ENCODE data around the gene SHKBP1. TPM values are rescaled to one million over a fixed set of nuclear protein-coding genes. Genes with fewer than 3 reads are reported as not detected.

The SHKBP1 gene
- total and polyA plus RNA-seq, 2 of the 13 experiments (the other 11 are each of a cell fraction or from before 2014, with no cell fraction given) = 16.2 to 17.4 TPM

DNA sequence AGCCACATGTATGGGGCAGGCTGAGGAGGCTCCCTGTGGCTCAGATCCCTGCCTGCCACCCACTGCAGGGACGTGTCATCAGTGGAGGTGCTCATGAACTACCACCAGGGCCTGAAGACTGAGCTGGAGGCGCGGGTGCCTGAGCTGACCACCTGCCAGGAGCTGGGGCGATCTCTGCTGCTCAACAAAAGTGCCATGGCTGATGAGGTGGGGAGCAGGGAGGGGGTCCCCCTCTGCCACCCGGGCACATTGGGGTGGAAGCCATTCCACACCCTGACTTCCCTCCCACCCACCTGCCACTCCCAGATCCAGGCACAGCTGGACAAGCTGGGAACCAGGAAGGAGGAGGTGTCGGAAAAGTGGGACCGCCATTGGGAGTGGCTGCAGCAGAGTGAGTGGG lies 11.3 kb upstream of the SHKBP1 start:
- in situ Hi-C loops (cut with HindIII; ENCODE audit: extremely low pct_ligation_motif_present, low pct_unique_long_range_greater_than_20kb) (no loop called here), intact Hi-C loops (cut with micrococcal nuclease; ENCODE audit: unreplicated experiment) (no loop called here)
- H3K4me3 ChIP-seq (replicated peaks in 1 of 3; ENCODE audit: insufficient read depth in 1 of 3, low read depth in 2 of 3, low read length in 3 of 3) = no peak overlapping the region
- H3K4me1 ChIP-seq (ENCODE audit: insufficient read depth, low read length) = peaks cover 10% of the 10 kb centered on the region
- H3K9ac ChIP-seq (ENCODE audit: insufficient read depth, low read depth, low read length) = no peak overlapping the region
- no peak overlapping the region for H2AFZ ChIP-seq (ENCODE audit: low read length)
- ChIA-PET POLR2A (no interaction called here), CTCF (ENCODE audit: low intra/inter-chr PET ratio, low total read pairs) (no interaction called here)
- FAIRE-seq = no peak
- no peaks in the 10 kb centered on the region for H3K79me2 ChIP-seq (ENCODE audit: insufficient read depth, low read length)
- H3K27ac ChIP-seq (ENCODE audit: extremely low read length, insufficient read depth, low read length) = no peak overlapping the region
- no peaks in the 10 kb centered on the region for H4K20me1 ChIP-seq (ENCODE audit: insufficient read depth, low read length)
- H3K27me3 ChIP-seq (ENCODE audit: control insufficient read depth in 1 of 2, insufficient read depth in 2 of 2, low read length in 2 of 2) = peaks cover 12 to 52% of the 10 kb centered on the region in 2 experiments
- DNase-seq (ENCODE audit: low spot score) = no peak
- no peaks in the 10 kb centered on the region for H3K36me3 ChIP-seq (replicated peaks in 1 of 2; ENCODE audit: control insufficient read depth in 1 of 2, insufficient read depth in 2 of 2, low read length in 2 of 2)
- 32% methylated on average over 3 of the region's 7 CpGs for whole genome bisulfite sequencing (ENCODE audit: low lambda C conversion rate)
- H3K4me2 ChIP-seq (ENCODE audit: low read depth, low read length) = no peak overlapping the region
- no peaks in the 10 kb centered on the region for H3K9me3 ChIP-seq (ENCODE audit: low read length)
- ATAC-seq = no peak
- no TSS peak for BruUV-seq (replicated peaks)
- TF ChIP-seq MAFF (IDR thresholded peaks at IDR 0.05; ENCODE audit: low read depth, low read length) = no peak
- TF ChIP-seq PPARG (CRISPR knock-in tag; conservative IDR thresholded peaks at IDR 0.05) = no peak
- TF ChIP-seq, protein P1, sequence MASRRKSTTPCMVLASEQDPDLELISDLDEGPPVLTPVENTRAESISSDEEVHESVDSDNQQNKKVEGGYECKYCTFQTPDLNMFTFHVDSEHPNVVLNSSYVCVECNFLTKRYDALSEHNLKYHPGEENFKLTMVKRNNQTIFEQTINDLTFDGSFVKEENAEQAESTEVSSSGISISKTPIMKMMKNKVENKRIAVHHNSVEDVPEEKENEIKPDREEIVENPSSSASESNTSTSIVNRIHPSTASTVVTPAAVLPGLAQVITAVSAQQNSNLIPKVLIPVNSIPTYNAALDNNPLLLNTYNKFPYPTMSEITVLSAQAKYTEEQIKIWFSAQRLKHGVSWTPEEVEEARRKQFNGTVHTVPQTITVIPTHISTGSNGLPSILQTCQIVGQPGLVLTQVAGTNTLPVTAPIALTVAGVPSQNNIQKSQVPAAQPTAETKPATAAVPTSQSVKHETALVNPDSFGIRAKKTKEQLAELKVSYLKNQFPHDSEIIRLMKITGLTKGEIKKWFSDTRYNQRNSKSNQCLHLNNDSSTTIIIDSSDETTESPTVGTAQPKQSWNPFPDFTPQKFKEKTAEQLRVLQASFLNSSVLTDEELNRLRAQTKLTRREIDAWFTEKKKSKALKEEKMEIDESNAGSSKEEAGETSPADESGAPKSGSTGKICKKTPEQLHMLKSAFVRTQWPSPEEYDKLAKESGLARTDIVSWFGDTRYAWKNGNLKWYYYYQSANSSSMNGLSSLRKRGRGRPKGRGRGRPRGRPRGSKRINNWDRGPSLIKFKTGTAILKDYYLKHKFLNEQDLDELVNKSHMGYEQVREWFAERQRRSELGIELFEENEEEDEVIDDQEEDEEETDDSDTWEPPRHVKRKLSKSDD (CRISPR knock-in tag; IDR thresholded peaks at IDR 0.05; ENCODE audit: low read depth) = no peak

DNA sequence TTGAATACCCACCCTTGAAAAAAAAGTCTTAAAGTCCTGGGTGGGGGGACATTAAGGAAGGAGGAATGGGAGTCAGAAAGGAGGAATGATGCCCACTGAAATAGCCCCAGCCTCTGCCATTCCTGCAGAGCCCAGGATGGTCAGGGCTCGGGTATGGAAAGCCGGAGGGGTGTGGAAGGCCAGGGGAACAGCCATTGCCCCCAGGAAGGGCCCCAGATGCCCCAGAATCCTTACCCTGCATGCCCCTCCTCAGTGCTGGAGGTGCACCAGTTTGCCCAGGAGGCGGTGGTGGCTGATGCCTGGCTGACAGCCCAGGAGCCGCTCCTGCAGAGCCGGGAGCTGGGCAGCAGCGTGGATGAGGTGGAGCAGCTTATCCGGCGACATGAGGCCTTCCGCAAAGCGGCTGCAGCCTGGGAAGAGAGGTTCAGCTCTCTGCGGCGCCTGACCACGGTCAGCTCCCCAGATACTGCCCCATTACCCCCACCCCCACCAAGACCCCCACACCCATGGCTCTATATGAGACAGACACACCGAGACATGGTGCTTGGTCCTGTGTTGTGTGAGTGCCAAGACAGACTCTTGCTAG lies 10.7 kb upstream of the SHKBP1 start:
- DNase-seq (ENCODE audit: low spot score) (no peak), FAIRE-seq (no peak), ATAC-seq (no peak)
- no peak overlapping the region for H3K4me3 ChIP-seq (replicated peaks in 1 of 3; ENCODE audit: insufficient read depth in 1 of 3, low read depth in 2 of 3, low read length in 3 of 3)
- H2AFZ ChIP-seq (ENCODE audit: low read length) = no peak overlapping the region
- H3K36me3 ChIP-seq (replicated peaks in 1 of 2; ENCODE audit: control insufficient read depth in 1 of 2, insufficient read depth in 2 of 2, low read length in 2 of 2) = no peaks in the 10 kb centered on the region
- H3K9ac ChIP-seq (ENCODE audit: insufficient read depth, low read depth, low read length) = no peak overlapping the region
- POLR2A ChIA-PET = no interaction called here
- H4K20me1 ChIP-seq (ENCODE audit: insufficient read depth, low read length) = no peaks in the 10 kb centered on the region
- no TSS peak for BruUV-seq (replicated peaks)
- H3K27ac ChIP-seq (ENCODE audit: extremely low read length, insufficient read depth, low read length) = no peak overlapping the region
- no peaks in the 10 kb centered on the region for H3K9me3 ChIP-seq (ENCODE audit: low read length)
- intact Hi-C loops (cut with micrococcal nuclease; ENCODE audit: unreplicated experiment) (no loop called here), in situ Hi-C loops (cut with HindIII; ENCODE audit: extremely low pct_ligation_motif_present, low pct_unique_long_range_greater_than_20kb) (no loop called here)
- no peak overlapping the region for H3K4me2 ChIP-seq (ENCODE audit: low read depth, low read length)
- peaks cover 10% of the 10 kb centered on the region for H3K4me1 ChIP-seq (ENCODE audit: insufficient read depth, low read length)
- CTCF ChIA-PET (ENCODE audit: low intra/inter-chr PET ratio, low total read pairs) = no interaction called here
- 25% methylated on average over 6 of the region's 14 CpGs for whole genome bisulfite sequencing (ENCODE audit: low lambda C conversion rate)
- peaks cover 10 to 48% of the 10 kb centered on the region in 2 experiments for H3K27me3 ChIP-seq (ENCODE audit: control insufficient read depth in 1 of 2, insufficient read depth in 2 of 2, low read length in 2 of 2)
- no peaks in the 10 kb centered on the region for H3K79me2 ChIP-seq (ENCODE audit: insufficient read depth, low read length)
- TF ChIP-seq CREM (IDR thresholded peaks at IDR 0.05) (no peak), CREM (CRISPR knock-in tag; IDR thresholded peaks at IDR 0.05) (no peak), REXO4 (CRISPR knock-in tag; IDR thresholded peaks at IDR 0.05; ENCODE audit: borderline replicate concordance) (no peak), SP1 (IDR thresholded peaks at IDR 0.05) (no peak), SP1 (CRISPR knock-in tag; IDR thresholded peaks at IDR 0.05) (no peak), KDM2A (CRISPR knock-in tag; IDR thresholded peaks at IDR 0.05; ENCODE audit: borderline replicate concordance, low read depth) (no peak), SCMH1 (CRISPR knock-in tag; IDR thresholded peaks at IDR 0.05; ENCODE audit: borderline replicate concordance) (no peak), ZNF235 (CRISPR knock-in tag; IDR thresholded peaks at IDR 0.05; ENCODE audit: borderline replicate concordance) (no peak), SMARCE1 (IDR thresholded peaks at IDR 0.05; ENCODE audit: borderline replicate concordance) (no peak), ZBTB20 (CRISPR knock-in tag; IDR thresholded peaks at IDR 0.05; ENCODE audit: borderline replicate concordance, low read depth) (no peak), MTF1 (CRISPR knock-in tag; IDR thresholded peaks at IDR 0.05) (no peak), ESRRA (CRISPR knock-in tag; IDR thresholded peaks at IDR 0.05; ENCODE audit: low read depth) (no peak), BCL6 (CRISPR knock-in tag; IDR thresholded peaks at IDR 0.05) (no peak)
- TF ChIP-seq, protein P2, sequence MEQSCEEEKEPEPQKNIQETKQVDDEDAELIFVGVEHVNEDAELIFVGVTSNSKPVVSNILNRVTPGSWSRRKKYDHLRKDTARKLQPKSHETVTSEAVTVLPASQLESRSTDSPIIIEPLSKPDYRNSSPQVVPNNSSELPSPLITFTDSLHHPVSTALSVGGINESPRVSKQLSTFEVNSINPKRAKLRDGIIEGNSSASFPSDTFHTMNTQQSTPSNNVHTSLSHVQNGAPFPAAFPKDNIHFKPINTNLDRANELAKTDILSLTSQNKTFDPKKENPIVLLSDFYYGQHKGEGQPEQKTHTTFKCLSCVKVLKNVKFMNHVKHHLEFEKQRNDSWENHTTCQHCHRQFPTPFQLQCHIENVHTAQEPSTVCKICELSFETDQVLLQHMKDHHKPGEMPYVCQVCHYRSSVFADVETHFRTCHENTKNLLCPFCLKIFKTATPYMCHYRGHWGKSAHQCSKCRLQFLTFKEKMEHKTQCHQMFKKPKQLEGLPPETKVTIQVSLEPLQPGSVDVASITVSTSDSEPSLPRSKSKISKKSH (CRISPR knock-in tag; IDR thresholded peaks at IDR 0.05; ENCODE audit: borderline replicate concordance) = no peak
